Ureter (tissue), 1 donor: Measurements from ENCODE around the gene PARD3. TPM values are rescaled to one million over a fixed set of nuclear protein-coding genes. Genes with fewer than 3 reads are reported as not detected.

ENCODE experiments used
- DNase-seq: peaks from one replicate; pipeline ENCODE4 v3.0.0-alpha.2; 2020; ENCODE audit warnings: low spot score
- total RNA-seq: library from RNA; stranded (reverse); gene quantifications from one replicate; pipeline ENCODE4 v1.2.4, GENCODE V29; 2023
- donor health status: DM: yes; HTN: yes; CAD: no.

PARD3 gene
- total RNA-seq, 1 donor from 2014 or later: 73.5 TPM

GRCh38 chr10:34184939-34185386 lies 630.1 kb downstream of the PARD3 start:
- DNase-seq: no peak

GRCh38 chr10:34184397-34184796 lies 630.7 kb downstream of the PARD3 start:
- DNase-seq: no peak

GRCh38 chr10:34183016-34183796 lies 631.9 kb downstream of the PARD3 start:
- DNase-seq: no peak

GRCh38 chr10:34181553-34182300 lies 633.4 kb downstream of the PARD3 start:
- no peak for DNase-seq

- DNase-seq: no peak
Observed at GRCh38 chr10:34180749-34181148, 634.3 kb downstream of the PARD3 start.

GRCh38 chr10:34179280-34179679 lies 635.8 kb downstream of the PARD3 start:
- no peak for DNase-seq

- DNase-seq: no peak
Observed at GRCh38 chr10:34178756-34179155, 636.3 kb downstream of the PARD3 start.

GRCh38 chr10:34178196-34178595 lies 636.9 kb downstream of the PARD3 start:
- no peak for DNase-seq

- DNase-seq: no peak
Observed at GRCh38 chr10:34177445-34177844, 637.7 kb downstream of the PARD3 start.

- no peak for DNase-seq
Observed at GRCh38 chr10:34176351-34176750, 638.7 kb downstream of the PARD3 start.

- no peak for DNase-seq
Observed at GRCh38 chr10:34175121-34175520, 640.0 kb downstream of the PARD3 start.

- DNase-seq: no peak
Observed at GRCh38 chr10:34172936-34173533, 642.1 kb downstream of the PARD3 start.

- no peak for DNase-seq
Observed at GRCh38 chr10:34171957-34172527, 643.1 kb downstream of the PARD3 start.

- no peak for DNase-seq
Observed at GRCh38 chr10:34169677-34170076, 645.4 kb downstream of the PARD3 start.

GRCh38 chr10:34169131-34169530 lies 646.0 kb downstream of the PARD3 start:
- DNase-seq: no peak

GRCh38 chr10:34168439-34168838 lies 646.7 kb downstream of the PARD3 start:
- no peak for DNase-seq

GRCh38 chr10:34166823-34167222 lies 648.3 kb downstream of the PARD3 start:
- no peak for DNase-seq

GRCh38 chr10:34166354-34166753 lies 648.7 kb downstream of the PARD3 start:
- no peak for DNase-seq

GRCh38 chr10:34164029-34164428 lies 651.1 kb downstream of the PARD3 start:
- no peak for DNase-seq

- no peak for DNase-seq
Observed at GRCh38 chr10:34163075-34163905, 651.8 kb downstream of the PARD3 start.

- no peak for DNase-seq
Observed at GRCh38 chr10:34161777-34162370, 653.2 kb downstream of the PARD3 start.
